HG03575 (cell line): ENCODE measurements around the gene SFXN1.
"Not testable (repeated sequence)": the region's sequence is repeated elsewhere in the genome, so short reads cannot be mapped to it uniquely, and the experiment has no call there.

Experiments
- ATAC-seq: cut with Tn5 transposase; IDR thresholded peaks from one replicate; pipeline ENCODE4 v1.9.1; 2021; ENCODE audit not compliant: unreplicated experiment, insufficient number of reproducible peaks, low FRiP score; ENCODE audit errors: extremely low read depth

The SFXN1 gene, protein sequence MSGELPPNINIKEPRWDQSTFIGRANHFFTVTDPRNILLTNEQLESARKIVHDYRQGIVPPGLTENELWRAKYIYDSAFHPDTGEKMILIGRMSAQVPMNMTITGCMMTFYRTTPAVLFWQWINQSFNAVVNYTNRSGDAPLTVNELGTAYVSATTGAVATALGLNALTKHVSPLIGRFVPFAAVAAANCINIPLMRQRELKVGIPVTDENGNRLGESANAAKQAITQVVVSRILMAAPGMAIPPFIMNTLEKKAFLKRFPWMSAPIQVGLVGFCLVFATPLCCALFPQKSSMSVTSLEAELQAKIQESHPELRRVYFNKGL

DNA sequence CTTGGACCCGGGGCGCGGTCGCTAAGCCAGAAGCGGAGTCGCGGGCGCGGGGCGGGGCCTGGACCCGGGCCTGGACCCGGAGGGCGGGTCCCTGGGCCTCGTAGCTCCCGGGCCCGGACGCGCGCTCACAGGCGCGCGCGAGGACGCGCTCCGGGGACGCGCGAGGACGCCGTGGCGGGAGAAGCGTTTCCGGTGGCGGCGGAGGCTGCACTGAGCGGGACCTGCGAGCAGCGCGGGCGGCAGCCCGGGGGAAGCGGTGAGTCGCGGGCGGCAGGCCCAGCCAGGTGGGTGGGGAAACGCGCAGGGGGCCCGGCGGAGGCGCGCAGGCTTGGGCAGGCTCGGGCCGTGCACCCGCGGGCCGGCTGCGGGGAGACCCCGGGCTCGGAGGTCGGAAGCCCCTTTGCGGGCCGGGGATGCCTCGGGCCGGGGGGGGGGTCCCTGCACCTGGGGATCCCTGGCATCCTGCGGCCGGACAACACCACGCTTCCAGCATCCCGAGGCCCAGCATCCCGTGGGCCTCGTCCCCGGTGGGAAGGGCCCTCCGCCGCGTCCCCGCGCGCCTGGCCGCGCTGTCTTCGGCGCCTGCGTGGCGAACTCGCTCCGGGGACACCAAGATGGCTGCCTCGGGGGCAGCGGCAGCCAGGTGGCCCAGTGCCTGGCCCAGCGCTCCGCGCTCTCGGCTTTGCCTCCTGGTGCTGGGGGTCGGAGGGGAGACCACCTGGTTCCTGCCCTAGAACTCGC is at the start of gene SFXN1:
TSS of gene SFXN1 (plus strand) at position 177 of the 741 bp plus-strand sequence. CDS start 13,544 bp downstream, outside the sequence.
- no peak for ATAC-seq

DNA sequence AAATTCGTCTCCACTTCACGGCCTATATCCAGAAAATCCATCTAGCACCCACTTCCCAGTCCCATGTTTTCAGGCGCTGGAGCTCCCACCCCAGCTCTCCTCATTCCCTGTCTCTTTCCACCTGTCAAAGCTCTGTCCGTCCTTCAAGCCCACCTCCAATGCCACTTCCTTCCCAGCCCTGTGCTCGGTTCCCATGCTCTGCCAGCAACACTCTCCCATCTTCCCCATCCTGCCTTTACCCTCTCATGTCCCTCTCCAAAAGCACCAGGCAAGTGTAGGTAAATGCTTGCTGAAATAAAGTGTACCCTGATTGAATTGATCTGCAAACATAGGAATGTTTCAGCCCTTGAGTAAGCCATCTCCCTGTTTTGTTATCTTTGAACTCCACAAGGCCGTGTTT is 43.6 kb upstream of the SFXN1 start:
- ATAC-seq: no peak

DNA sequence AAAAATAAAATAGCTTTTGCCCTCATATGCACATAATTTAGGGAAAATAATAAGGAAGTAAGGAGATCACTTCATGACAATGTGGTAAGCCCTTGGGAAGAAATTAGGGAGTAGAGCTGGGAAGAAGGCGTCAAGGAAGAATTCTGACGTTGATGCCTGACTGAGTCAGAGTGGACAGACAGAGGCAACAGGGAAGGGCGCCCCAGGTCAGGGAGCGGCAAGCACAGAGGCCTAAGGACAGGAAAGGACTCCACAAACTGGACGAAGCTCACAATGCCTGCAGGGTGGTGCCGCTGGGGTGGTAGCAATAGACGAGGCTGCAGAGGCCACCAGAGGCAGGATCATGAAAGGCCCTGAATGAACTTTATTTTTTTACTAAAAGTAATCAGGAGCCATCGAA is 42.0 kb upstream of the SFXN1 start:
- no peak for ATAC-seq

DNA sequence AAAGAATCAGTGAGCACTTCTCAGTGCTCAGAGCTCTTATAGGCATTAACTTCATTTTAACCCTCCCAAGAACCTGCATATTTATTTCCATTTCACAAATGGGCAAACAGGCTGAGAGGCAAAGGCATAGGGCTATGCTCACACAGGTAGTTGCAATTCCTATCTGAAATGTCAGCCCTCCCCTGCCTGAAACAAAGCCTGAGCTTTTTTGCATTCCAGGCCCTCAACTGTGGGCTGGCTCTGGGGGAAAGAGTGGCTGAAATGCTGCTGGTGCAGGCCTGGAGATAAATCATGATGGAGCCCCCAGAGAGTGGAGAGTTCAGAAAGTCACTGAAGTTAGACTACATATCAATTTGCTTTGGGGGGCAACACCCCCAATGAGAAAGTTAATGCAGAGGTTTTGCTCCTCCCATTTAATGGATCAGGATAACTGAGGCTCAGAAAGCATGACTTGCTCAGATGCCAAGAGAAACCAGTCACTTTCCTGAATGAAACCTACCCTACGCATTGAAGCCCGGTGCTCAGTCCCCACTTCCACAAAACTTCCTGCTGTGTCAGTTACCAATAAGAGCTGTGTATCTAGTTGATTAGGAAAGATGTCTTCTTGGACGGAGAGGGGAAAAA is 40.0 kb upstream of the SFXN1 start:
- ATAC-seq: no peak

DNA sequence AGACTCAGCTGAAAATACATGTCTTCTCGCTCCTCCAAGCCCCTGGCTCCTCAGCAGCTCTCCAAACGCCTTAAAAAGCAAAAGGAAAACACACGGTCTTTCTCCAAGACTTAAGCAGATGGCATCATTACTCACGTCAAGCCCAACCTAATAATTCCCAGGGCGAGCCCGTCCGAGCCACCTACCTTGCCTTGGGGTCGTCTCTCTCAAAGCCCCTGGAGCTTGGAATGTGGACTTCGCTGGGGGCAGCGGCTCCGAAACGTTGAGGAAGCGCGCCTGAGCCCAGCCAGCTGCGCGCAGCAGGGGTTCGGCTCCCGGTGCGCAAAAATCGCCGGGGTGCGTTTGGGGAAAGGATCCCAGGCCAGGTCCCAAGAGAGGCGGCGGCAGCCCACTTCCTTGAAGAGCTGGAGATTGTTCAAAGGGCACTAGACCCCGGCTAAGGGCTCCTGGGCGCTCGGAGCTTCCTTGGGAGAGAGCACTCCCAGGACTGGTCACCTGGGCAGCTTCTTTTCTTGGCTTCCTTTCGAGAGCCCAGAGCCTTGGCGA is 34.8 kb upstream of the SFXN1 start:
- no peak for ATAC-seq

DNA sequence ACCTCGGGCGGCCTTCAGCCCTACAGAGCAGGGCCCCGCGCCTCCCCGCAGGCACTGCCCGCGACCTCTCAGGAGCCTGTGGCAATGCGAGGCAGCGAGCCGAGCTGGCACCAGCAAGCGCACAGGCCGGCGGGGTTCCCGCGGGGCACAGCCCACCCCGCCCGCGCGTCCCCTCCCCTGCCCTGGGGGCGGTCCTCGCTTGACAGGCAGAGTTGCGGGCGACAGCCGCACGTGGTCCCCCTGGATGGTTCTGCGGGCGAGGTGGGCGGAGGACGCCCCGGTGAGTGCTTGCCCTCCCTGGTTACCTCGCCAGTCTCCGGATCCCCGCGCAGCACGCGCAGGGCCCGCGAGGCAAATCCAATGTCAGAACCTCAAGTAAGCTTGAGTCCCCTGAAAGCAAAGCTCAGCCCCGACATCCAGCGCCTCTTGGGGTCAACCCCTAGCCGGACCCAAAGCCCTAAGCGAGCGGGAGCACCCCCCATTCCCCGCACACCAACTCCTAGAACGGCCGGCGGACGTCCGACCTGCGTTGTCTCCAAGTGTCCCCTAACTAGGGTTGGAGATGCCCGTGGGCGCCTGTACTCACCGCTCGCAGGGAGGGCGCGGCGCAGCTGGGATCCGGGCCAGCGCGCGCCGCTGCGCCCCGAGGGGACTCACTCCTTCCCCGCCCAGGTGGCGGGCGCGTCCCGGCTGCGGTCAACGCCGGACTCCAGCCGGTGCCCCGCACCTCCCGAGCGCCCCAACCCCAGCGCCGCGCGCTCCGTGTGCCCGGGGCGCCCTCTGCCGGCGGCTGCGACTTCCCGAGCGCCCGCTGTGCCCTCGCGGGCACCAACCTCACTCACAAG is 34.1 kb upstream of the SFXN1 start, which contains the start of gene DRD1:
TSS of gene DRD1 (minus strand) at position 123 of the 845 bp plus-strand sequence. CDS start 1,083 bp downstream, outside the sequence.
- ATAC-seq: no peak

DNA sequence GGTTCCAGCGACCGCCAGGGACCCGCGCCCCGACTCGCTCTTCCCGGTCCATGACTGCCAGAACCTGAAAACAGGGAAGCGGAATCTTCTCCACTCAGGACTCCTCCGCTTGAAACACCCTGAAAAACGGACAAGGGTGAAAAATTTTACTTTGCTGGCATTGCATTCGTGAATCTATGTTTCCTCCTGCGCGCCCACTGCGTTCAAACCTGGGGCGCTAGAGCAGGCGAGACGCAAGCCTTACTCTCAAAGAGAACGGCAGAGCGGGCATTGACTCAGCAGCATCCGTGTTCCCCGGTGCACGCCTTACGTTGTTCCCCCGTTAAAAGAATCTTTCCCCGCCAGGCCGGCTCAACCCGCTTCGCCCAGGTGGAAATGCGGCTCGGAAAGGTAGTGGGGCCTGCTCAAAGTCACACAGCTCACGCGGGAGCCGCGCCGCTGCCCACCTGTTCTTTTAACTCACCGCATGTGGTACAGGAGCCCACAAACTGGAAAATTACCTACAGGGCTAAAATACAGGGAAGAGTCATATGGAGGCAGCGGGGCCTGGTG is 33.4 kb upstream of the SFXN1 start:
- ATAC-seq: no peak

DNA sequence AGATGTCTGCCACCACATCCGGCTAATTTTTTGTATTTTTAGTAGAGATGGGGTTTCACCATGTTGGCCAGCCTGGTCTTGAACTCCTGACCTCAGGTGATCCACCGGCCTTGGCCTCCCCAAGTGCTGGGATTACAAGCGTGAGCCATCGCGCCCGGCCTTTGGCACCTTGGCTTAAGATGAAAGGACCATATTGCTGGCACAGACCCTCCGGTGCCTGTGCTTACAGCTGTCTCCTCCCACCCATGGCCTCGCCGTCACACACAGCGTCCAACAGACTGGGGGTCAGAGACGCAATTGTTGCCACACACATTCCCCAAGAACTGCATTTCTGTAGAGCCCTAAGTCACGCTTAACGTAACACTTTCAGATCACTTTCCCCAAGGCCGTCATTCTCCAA is 32.0 kb upstream of the SFXN1 start:
- not testable (repeated sequence) for ATAC-seq

DNA sequence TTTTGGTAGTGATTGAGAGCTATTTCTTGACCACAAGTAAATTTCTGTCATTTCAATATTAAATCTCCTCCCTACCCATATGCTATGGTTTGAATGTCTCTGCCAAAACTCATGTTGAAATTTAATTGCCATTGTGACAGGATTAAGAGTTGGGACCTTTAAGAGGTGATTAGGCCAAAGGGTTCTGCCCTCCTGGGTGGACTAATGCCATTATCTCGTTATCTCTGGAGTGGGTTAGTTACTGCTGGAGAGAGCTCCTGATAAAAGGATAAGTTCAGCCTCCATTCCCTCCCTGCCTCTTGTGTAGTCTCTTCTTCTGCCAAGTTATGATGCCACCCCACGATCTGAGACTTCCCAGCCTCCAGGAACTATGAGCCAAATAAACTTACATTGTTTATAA is 30.8 kb upstream of the SFXN1 start:
- no peak for ATAC-seq

DNA sequence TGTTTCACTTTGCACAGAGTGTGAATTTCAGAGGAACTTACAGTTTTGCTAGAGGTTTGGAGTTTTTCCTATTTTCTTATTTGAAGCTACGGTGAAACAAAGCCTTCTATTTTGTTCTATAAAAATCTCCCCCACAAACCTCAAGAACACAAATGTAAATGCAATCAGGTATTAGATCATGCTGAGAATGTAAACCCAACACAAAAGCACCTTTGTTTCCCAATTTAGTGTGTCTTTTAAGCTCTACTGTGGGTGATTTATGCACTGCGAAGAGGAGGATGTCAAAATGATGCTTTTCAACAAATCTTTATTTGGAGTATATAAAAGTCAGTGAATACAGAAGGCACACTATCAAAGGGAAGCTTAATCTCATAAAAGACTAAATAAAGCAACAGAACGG is 30.1 kb upstream of the SFXN1 start:
- no peak for ATAC-seq

DNA sequence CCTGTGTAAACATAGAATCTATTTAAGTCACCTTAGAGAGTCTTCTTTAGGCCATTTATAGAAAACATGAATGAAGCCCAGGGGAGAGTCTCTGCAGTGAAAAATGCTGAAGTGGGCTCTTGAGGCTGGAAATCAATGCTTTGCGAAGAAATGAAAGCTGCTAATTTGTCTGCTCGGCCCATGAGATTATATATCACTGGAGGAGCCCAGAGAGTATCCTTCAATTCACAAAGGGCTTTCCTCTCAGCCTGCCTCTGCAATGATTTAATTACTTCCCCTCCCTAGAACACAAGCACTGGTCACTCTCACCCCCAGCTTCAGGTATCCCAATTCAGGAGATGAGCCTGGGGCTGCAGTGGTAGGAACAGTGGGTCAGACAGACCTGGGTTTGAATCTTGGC is 26.2 kb upstream of the SFXN1 start:
- ATAC-seq: no peak

DNA sequence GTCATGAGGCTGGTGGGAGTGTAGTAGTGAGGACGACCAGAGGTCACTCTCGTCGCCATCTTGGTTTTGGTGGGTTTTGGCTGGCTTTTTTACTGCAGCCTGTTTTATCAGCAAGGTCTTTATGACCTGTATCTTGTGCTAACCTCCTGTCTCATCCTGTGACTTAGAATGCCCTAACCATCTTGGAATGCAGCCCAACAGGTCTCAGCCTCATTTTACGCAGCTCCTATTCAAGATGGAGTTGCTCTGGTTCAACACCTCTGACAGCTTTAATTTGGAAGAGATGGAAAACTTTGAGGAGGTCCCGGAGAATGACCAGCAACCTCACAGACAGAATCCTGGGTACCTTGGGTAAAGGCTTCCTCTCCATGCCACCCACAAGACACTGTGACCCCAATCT is 24.0 kb upstream of the SFXN1 start:
- not testable (repeated sequence) for ATAC-seq

DNA sequence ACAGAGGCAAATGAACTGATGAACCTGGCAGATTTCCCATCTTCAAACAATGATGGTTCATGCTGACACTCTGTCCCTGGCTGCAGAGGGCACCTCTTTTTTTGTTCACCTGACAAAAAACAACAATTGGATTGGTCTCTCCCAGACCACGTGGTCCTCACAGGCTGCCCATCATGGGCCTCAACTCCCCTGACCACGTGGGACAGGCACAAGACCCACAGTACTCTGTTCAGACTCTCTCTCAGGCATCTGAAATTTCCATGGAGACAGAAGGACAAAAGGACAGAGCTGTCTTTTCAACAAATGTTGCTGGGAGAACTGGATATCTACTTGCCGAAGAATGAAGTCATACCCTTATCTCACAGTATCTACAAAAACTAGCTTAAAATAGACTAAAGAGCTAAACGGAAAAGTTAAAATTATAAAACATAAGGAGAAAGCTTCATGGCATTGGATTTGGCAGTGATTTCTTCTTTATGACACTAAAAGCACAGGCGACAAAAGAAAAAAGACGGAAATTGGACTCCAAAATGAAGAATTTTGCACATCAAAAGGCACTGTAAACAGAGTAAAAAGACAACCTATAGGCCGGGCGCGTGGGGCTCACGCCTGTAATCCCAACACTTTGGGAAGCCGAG is 22.1 kb upstream of the SFXN1 start:
- ATAC-seq: no peak

DNA sequence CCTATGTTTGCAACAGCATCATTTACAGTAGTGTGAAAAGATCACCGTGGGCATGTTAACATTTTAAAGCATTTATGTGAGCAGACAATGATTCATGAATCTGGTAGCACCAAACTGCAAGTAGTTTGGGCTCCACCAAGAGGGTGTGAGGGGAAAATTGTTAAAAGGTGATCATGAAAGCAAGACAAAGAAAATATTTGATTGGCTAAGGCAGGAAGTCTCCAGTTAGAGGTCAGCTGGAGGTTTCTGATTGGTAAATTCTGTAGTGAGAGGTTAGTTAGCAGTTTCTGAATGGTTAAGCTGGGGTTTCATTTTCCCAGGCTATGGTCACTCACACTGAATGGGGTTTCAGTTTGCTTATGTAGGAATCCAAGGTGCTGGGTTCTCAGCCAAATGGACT is 20.9 kb upstream of the SFXN1 start:
- ATAC-seq: peak; percentile 88

DNA sequence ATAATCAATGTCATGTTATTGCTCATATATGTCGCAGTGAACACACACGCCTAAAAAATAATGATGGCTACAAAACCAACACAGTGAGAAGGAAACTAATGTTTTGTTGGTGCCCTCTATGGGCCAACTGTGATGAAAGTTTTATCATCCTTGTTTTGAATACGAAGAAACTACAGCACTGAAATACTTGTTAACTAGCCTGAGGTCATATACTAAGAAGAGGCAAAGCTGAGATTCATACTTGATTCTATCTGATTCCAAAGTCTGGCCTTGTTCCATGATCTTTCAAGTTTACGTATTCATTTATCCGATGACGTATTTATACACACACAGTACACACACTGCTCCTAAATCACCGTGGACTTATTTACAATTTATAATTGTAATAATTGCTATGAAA is 18.2 kb upstream of the SFXN1 start:
- ATAC-seq: no peak

DNA sequence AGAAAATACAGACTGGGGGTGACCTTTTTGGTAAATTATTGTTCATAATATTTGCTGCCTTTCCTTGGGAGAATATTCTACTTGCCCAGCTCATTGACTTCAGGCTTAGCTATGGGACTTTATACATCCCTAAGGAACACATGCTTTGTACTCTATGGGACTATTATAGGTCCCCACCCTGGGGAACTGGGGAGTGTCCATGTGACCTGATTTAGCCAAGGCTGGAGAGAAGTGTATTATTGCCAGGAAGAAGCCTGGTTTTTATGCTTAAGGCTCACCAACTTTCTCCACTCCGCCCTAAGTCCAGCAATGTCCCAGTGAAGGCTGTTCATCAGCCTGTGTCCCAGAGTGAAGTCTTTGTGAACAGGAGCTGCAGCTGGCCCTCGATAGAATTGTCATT is 17.8 kb upstream of the SFXN1 start:
- ATAC-seq: no peak

DNA sequence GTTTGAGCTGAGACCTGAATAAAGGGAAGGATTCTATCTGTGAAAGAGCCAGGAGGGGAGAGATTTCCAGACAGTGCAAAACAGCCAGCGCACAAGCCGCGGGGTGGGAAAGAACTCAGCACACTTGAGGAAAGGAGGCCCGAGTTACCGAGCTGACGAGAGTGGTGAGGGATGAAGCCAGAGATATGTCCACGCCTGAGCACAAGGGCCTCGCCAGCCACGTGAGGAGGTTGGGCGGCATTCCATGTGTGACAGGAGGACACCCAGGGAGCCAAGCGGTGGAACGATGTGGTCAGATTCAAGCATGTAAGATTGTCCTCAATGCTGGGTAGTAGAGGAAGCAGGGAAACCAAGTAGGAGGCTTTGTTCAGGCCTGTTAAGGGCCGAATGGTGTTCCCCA is 17.0 kb upstream of the SFXN1 start:
- ATAC-seq: no peak

DNA sequence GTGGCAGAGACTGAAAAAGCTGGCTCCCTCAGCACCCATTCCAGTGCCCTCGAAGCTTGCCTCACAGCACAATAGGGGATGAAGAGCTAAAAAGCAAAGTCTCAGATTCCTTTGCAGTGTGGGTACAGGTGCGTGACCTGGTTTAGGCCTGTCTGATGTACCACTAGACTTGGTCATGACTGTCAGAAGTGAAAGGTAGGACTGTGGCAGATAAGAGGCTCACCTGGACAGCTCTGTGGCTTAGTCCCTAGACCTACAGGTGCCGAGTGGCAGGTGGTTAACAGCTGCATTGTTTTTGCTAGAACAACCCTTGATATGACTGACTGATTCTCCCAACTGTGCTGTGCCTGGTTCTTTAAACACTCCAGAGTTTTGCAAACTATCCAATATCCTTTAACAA is 14.7 kb upstream of the SFXN1 start:
- ATAC-seq: no peak
